T-helper 9 cell (primary cell): ENCODE measurements around the gene CCDC107.

ENCODE experiments used
- DNase-seq: peaks from one replicate; pipeline ENCODE4 v3.0.0-alpha.2; 2020

The CCDC107 gene

DNA sequence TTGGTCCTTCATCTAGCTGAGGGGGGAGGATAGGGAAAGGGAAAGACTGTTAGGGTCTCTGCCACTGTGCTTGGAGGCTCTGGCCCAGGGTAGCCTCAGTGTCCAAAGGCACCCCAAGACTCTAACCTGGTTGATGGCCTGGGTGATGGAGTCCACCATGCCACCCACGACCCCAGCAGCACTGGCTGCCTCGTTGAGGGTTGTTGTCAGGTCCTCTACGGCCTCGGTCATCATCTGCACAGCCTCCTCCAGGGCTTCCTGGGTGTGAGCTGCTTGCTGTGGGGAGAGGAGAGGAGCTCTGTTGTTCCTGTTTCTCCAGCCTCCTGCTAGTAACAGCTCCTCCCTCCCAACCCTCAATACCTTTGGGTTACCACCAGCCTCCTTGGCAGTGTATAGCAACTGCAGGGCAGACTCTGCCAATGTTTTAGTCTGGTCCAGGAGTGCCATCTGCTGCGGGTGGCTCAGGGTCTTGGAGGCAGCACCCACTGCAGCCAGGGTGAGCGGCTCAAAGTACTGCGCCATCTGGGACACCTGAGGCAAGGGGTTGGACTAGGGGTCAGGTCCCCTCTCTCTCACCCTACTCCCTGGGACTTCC, 47.8 kb downstream of the CCDC107 start:
- DNase-seq: no peak

DNA sequence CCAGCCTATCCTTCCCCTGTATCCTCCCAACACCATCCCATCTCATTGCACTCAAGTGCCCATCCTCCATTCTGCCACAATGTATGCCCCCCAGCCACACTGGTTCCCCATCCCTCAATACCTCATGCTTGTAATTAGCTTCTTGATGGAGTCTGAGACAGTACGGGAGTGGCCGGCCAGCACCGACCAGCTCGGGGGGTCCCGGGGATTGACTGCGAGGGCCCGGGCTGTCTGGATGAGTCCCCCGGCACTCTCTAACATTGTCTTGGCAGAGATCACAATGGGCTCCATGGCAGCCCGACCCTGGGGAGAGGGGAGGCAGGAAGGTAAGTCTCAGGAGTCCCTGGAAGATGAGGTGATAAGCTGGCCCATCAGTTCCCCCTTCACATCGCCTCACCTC, 48.9 kb downstream of the CCDC107 start:
- DNase-seq: no peak

DNA sequence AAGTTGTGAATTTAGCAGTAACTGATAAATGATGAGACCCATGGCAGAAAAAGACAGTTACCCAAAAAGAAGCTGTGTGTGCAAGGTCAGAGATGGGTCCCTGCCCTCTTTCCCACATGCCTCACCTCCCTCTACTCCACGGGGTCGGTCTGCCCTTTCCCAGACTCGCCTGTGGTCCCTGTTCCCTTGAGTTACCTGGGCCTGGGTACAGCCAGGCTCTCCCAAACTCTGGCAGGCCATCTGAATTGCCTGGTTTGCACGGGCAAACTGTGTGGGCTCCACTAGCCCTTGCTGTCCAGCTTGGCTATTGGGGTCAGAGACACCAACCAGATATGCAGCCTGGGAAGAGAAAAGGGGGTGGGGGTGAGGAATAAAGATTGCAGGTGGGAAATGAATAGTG, 50.1 kb downstream of the CCDC107 start:
- no peak for DNase-seq

DNA sequence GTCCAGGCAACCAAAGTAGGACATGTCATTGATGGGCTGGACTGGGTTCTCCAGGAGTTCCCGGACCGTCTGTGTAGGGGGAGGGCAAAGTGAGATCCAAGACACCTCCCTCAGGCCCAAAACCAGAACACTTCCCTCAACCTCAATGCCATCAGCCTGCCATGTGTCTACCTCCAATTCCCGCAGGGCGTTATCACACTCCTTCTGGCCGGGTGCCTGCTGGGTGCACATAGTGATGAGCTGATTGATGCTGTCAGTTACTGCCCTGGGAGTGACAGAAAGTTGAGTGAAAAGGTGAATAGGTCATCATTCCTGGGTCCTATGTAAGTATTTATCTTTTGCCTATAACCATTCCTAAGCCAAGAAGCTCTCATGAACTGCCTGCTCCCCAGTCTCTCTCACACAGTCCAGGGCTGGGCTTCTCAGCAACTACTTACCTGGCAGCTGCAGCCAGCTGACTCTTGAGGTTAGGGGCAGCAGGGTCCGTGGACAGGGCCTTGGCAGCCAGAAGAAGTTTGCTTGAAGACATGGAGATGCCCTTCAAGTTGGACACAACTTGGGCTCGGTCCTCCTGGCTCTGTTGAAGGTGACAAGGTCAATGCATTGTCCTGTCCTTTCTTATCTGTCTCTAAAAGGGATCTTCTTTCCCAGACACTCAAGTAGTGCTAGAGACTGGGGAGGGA, 52.9 kb downstream of the CCDC107 start:
- DNase-seq: no peak
